CD8-positive, alpha-beta memory T cell (primary cell): ENCODE data around the gene PUSL1. TPM values are rescaled to one million over a fixed set of nuclear protein-coding genes. Genes with fewer than 3 reads are reported as not detected.

Source experiments
- CTCF ChIA-PET: fragments of 350-600 bp; sonication (Branson Sonifier 250); formaldehyde crosslinking; loops from one replicate; lab custom pipeline; 2021; ENCODE audit warnings: antibody characterized with exemption; lab: Charles Lee
- POLR2A ChIA-PET: fragments of 350-600 bp; sonication (Branson Sonifier 250); formaldehyde crosslinking; loops from one replicate; lab custom pipeline; 2021; ENCODE audit warnings: antibody characterized with exemption; lab: Charles Lee
- DNase-seq, 5 donors: peaks; one replicate each; pipeline versions ENCODE4 v3.0.0 to v3.0.0-alpha.2; 2020 to 2022; ENCODE audit warnings: mixed read lengths in 1 of 5
- H3K27ac ChIP-seq: one replicate; pipeline ENCODE4 v1.7.0; 2013; ENCODE audit warnings: low read depth, mild to moderate bottlenecking, low read length, moderate library complexity
- H3K27me3 ChIP-seq: 2 replicates; pipeline ENCODE4 v1.7.0; 2013; ENCODE audit warnings: low read length, mild to moderate bottlenecking; ENCODE audit not compliant: insufficient read depth, poor library complexity, severe bottlenecking
- H3K36me3 ChIP-seq: 2 replicates; pipeline ENCODE4 v1.7.0; 2013; ENCODE audit warnings: mild to moderate bottlenecking, low read length, moderate library complexity; ENCODE audit not compliant: insufficient read depth
- H3K4me1 ChIP-seq: 2 replicates; pipeline ENCODE4 v1.7.0; 2013; ENCODE audit warnings: mild to moderate bottlenecking, low read length, moderate library complexity; ENCODE audit not compliant: insufficient read depth
- H3K4me3 ChIP-seq: 2 replicates; pipeline ENCODE4 v1.7.0; 2013; ENCODE audit warnings: mild to moderate bottlenecking, low read length
- H3K9me3 ChIP-seq: 2 replicates; pipeline ENCODE4 v1.7.0; 2013; ENCODE audit warnings: mild to moderate bottlenecking, low read length
- H3K27ac Mint-ChIP-seq, 8 donors: one replicate each; pipeline ENCODE4 v1.8.0; 2020 to 2021; ENCODE audit warnings: mixed read lengths in 8 of 8, mild to moderate bottlenecking in 6 of 8, inconsistent platforms in 3 of 8, moderate library complexity in 3 of 8
- H3K27me3 Mint-ChIP-seq, 2 donors: one replicate each; pipeline ENCODE4 v1.8.0; 2020 to 2021; ENCODE audit warnings: mixed read lengths in 2 of 2, mild to moderate bottlenecking in 1 of 2, moderate library complexity in 1 of 2
- H3K36me3 Mint-ChIP-seq, 3 donors: one replicate each; pipeline ENCODE4 v1.8.0; 2020 to 2021; ENCODE audit warnings: mixed read lengths in 3 of 3, inconsistent platforms in 1 of 3, mild to moderate bottlenecking in 1 of 3
- H3K4me1 Mint-ChIP-seq, 3 donors: one replicate each; pipeline ENCODE4 v1.8.0; 2020 to 2021; ENCODE audit warnings: mixed read lengths in 3 of 3, inconsistent platforms in 1 of 3, mild to moderate bottlenecking in 1 of 3
- H3K4me3 Mint-ChIP-seq, 7 donors: one replicate each; pipeline ENCODE4 v1.8.0; 2020 to 2021; ENCODE audit warnings: mixed read lengths in 7 of 7, mild to moderate bottlenecking in 6 of 7, moderate library complexity in 4 of 7, inconsistent platforms in 2 of 7
- H3K9me3 Mint-ChIP-seq, 5 donors: one replicate each; pipeline ENCODE4 v1.8.0; 2020 to 2022; ENCODE audit warnings: mixed read lengths in 5 of 5, mild to moderate bottlenecking in 3 of 5, moderate library complexity in 2 of 5, inconsistent platforms in 1 of 5
- polyA plus RNA-seq: library from polyadenylated mRNA; unstranded; fragments of 300-500 nt; fragmentation: Illumina TruSeq; gene quantifications from one replicate; pipeline ENCODE4 v1.2.3, GENCODE V29; 2021
- total RNA-seq, 2 experiments: library from RNA; stranded (reverse); gene quantifications; one replicate each; pipeline ENCODE4 v1.2.3, GENCODE V29; 2021

The PUSL1 gene
- total and polyA plus RNA-seq, 3 experiments from 2014 or later = 22.0 to 34.3 (median 32.9) TPM

DNA sequence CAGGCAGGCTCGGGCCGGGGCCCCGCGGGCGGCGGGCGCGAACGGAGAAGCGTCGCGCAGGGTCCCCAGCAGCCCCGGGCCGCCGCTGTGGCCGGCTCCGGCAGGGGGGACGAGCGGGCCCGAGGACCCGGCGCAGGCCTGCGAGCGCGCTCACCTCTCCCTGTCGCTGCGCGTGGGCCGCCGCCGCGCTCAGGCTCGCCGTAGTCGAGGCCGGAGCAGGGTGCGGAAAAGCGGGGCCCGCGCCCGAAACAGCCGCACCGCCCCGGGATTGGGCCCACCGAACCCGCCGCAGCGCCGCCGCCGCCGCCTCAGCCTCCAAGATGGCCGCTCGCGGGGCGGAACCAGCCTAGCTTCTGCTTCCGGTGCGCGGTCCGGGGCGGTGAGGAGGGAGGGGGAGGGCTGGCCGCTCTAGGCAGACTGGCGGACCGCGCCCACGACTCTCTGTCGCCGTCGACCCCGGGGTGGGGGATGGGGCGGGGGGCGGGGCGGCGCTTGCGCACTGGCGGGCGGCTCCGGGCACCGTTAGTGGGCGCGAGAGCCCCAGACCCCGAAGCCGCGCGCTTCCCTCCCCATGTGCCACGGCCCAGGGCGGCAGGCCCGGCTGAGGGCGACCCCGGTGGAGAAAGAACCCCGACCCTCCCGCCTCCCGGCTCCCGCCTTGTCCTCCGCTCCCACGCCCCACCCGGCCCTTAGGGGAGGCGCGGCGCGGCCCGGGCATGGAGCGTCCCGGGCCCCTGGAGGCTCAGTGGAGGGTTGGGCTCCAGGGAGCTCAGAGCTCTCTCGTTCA is 34.7 kb upstream of the PUSL1 start, which contains the start of gene UBE2J2:
TSS of gene UBE2J2 (minus strand) at position 343 of the 787 bp plus-strand sequence. CDS start 5,862 bp downstream, outside the sequence.
- Mint-ChIP-seq H3K4me3 (peak within 1 kb of the TSS; percentile 85 to 92 (median 87)), H3K4me1 (peaks cover 28 to 46% (median 37%) of the 10 kb centered on the region in 3 donors), H3K9me3 (no peaks in the 10 kb centered on the region), H3K27ac (peak within 1 kb of the TSS; percentile 76 to 93 (median 88)), H3K27me3 (no peaks in the 10 kb centered on the region), H3K36me3 (peaks cover 0 to 30% (median 3%) of the 10 kb centered on the region in 3 donors)
- Histone ChIP-seq H3K4me3 (peak within 1 kb of the TSS; percentile 84), H3K27ac (peak within 1 kb of the TSS; percentile 72), H3K27me3 (no peaks in the 10 kb centered on the region), H3K4me1 (peaks cover 39% of the 10 kb centered on the region), H3K9me3 (no peaks in the 10 kb centered on the region), H3K36me3 (no peaks in the 10 kb centered on the region)
- peak; percentile 88 to 95 (median 90) for DNase-seq
- ChIA-PET CTCF (interaction anchor here (0.6 to 1.4 kb wide), 2 partner anchors 23 to 98 kb away, joined by 3 read pairs; no protein-coding TSS in a partner anchor), POLR2A (interaction anchor here (0.6 to 1.4 kb wide), 3 partner anchors 11 to 41 kb away, joined by 3 read pairs; no protein-coding TSS in a partner anchor)

DNA sequence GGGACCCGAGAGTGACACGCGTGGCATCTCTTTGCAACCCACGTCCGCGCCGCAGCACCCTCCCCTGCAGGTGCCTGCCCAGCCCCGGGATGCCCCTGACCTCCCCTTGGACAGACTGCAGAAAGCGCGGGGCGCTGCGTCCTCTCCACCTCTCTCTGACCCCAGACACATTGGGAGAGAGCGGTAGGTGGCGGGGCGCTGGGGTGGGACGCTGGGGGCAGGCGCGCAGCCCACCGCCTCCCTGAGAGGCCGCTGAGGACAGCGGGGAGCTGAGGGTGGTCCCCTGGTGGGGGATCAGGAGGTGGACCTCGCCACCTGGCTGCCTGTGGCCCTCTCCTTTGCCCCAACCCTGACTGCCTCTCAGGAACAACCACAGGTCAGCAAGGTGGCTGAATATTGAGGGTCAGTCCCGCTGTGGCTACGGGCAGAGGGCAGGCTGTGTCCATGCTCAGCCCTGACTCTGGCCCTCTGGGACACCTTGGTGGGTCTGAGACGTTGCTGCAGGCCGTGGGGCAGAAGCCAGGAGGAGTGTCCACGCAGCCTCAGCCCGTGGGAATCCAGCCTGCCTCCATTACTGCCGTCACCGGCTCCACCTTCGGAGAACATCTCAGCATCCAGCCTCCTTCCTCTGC is 34.0 kb upstream of the PUSL1 start:
- H3K4me1 Mint-ChIP-seq = peaks cover 28 to 43% (median 37%) of the 10 kb centered on the region in 3 donors
- ChIA-PET POLR2A (interaction anchor here (1.4 kb wide), 1 partner anchor 31 kb away, joined by 3 read pairs; no protein-coding TSS in a partner anchor), CTCF (interaction anchor here (0.6 to 1.4 kb wide), 2 partner anchors 24 to 97 kb away, joined by 3 read pairs; no protein-coding TSS in a partner anchor)
- Histone ChIP-seq H3K27me3 (no peaks in the 10 kb centered on the region), H3K4me3 (peak overlapping the region; percentile 59), H3K27ac (peak overlapping the region; percentile 47), H3K9me3 (no peaks in the 10 kb centered on the region), H3K4me1 (peaks cover 39% of the 10 kb centered on the region), H3K36me3 (no peaks in the 10 kb centered on the region)
- H3K4me3 Mint-ChIP-seq = peak overlapping the region; percentile 53 to 87 (median 71)
- H3K27ac Mint-ChIP-seq = peak overlapping the region in 4 of 8 donors; percentile 15 to 68 (median 33)
- peaks cover 0 to 28% (median 3%) of the 10 kb centered on the region in 3 donors for H3K36me3 Mint-ChIP-seq
- DNase-seq = no peak
- H3K27me3 Mint-ChIP-seq = no peaks in the 10 kb centered on the region
- no peaks in the 10 kb centered on the region for H3K9me3 Mint-ChIP-seq

DNA sequence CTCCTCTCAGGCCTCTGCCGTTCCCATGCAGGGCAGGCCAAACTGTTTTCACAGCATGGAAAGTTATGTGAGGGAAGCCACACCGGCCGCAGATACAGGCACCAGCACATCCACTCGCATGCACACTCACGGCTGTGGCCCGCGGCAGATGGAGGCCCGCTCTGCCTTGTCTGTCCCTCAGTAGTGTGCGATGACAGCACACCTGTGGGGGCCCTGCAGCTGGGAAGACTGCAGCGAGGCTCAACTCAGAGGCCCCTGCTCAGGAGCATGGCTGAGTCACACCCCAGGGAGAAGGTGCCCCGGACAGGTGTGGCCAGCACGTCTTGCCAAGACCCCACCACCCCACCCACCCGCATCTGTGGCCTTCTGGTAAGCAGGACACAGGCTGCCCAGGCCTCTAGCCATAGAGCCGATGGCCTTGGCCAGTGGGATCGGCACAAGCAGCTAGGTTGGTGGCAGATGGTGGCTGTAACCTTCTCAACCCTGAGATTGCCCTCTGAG is 33.4 kb upstream of the PUSL1 start:
- Histone ChIP-seq H3K9me3 (no peaks in the 10 kb centered on the region), H3K27ac (no peak overlapping the region), H3K27me3 (no peaks in the 10 kb centered on the region), H3K4me1 (peaks cover 35% of the 10 kb centered on the region), H3K4me3 (no peak overlapping the region), H3K36me3 (no peaks in the 10 kb centered on the region)
- Mint-ChIP-seq H3K4me1 (peaks cover 24 to 38% (median 31%) of the 10 kb centered on the region in 3 donors), H3K9me3 (no peaks in the 10 kb centered on the region), H3K36me3 (peaks cover 0 to 25% (median 3%) of the 10 kb centered on the region in 3 donors), H3K27ac (peak overlapping the region in 3 of 8 donors; percentile 23 to 68 (median 43)), H3K27me3 (no peaks in the 10 kb centered on the region), H3K4me3 (peak overlapping the region; percentile 53 to 87 (median 64))
- no peak for DNase-seq
- ChIA-PET POLR2A (no interaction called here), CTCF (interaction anchor here (0.6 kb wide), 1 partner anchor 17 kb away, joined by 3 read pairs; no protein-coding TSS in a partner anchor)

DNA sequence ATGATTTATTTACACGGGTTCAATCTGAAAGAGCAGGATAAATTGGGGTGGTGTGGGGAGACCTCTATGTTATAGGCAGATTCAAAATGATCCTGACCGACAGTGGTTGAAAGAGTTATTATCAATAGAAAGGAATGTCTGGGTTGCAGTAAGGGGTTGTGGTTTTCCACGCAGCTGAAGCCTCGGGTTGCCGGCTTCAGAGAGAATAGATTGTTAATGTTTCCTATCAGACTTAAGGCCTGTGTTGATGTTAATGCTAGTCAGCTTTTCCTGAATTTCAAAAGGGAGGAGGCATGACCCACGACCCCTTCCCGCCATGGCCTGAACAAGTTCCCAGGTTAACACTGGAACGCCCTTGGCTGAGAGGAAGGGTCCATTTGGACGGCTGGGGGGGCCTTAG is 32.6 kb upstream of the PUSL1 start:
- ChIA-PET POLR2A (no interaction called here), CTCF (interaction anchor here (0.6 kb wide), 1 partner anchor 16 kb away, joined by 3 read pairs; no protein-coding TSS in a partner anchor)
- no peak overlapping the region for H3K27ac ChIP-seq
- no peaks in the 10 kb centered on the region for H3K36me3 ChIP-seq
- no peaks in the 10 kb centered on the region for H3K27me3 ChIP-seq
- H3K36me3 Mint-ChIP-seq = peaks cover 0 to 16% (median 0%) of the 10 kb centered on the region in 3 donors
- H3K9me3 Mint-ChIP-seq = no peaks in the 10 kb centered on the region
- no peak for DNase-seq
- peaks cover 26% of the 10 kb centered on the region for H3K4me1 ChIP-seq
- peak overlapping the region; percentile 30 to 64 (median 42) for H3K4me3 Mint-ChIP-seq
- H3K27ac Mint-ChIP-seq = peak overlapping the region in 3 of 8 donors; percentile 45 to 86 (median 57)
- H3K27me3 Mint-ChIP-seq = no peaks in the 10 kb centered on the region
- peaks cover 15 to 29% (median 23%) of the 10 kb centered on the region in 3 donors for H3K4me1 Mint-ChIP-seq
- no peaks in the 10 kb centered on the region for H3K9me3 ChIP-seq
- no peak overlapping the region for H3K4me3 ChIP-seq

DNA sequence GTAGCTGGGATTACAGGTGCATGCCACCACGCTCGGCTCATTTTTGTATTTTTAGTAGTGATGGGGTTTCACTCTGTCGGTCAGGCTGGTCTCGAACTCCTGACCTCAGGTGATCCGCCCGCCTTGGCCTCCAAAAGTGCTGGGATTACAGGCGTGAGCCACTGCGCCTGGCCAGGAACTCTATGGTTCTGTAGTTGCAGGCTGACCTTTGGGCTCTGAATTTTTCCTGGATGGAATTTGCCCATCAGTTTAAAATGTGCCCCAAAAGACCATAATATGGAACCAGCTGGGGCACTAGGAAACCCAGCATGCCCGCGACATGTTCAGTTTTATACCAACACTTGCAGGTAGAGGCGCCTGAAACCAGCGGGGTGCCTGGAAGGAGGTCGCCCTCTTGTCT is 29.8 kb upstream of the PUSL1 start:
- no peak for DNase-seq
- ChIA-PET POLR2A (interaction anchor here (0.7 kb wide), 1 partner anchor 31 kb away, joined by 4 read pairs; no protein-coding TSS in a partner anchor), CTCF (no interaction called here)
- no peaks in the 10 kb centered on the region for H3K36me3 Mint-ChIP-seq
- H3K9me3 Mint-ChIP-seq = no peaks in the 10 kb centered on the region
- H3K4me1 Mint-ChIP-seq = peaks cover 0 to 5% (median 0%) of the 10 kb centered on the region in 3 donors
- no peaks in the 10 kb centered on the region for H3K27me3 Mint-ChIP-seq
- H3K27me3 ChIP-seq = no peaks in the 10 kb centered on the region
- H3K9me3 ChIP-seq = no peaks in the 10 kb centered on the region
- peak overlapping the region in 1 of 7 donors; percentile 60 for H3K4me3 Mint-ChIP-seq
- peak overlapping the region in 1 of 8 donors; percentile 26 for H3K27ac Mint-ChIP-seq
- no peaks in the 10 kb centered on the region for H3K36me3 ChIP-seq
- H3K4me3 ChIP-seq = no peak overlapping the region
- H3K27ac ChIP-seq = no peak overlapping the region
- peaks cover 7% of the 10 kb centered on the region for H3K4me1 ChIP-seq

DNA sequence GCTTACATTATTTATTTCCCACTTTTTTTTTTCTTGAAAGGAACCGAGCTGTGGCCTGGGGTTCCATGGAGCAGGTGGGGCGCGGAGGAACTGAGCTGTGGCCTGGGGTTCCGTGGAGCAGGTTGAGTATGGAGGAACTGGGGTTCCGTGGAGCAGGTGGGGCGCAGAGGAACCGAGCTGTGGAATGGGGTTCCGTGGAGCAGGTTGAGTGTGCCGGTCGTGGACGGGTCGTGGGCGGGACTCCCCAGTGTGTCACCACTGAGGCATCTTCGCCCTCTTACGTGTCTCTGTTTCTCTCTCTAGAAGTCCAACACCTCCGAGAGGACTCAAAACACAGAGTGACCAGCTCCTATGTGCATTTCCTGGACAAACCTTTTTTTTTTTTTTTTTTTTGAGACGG is 29.4 kb upstream of the PUSL1 start:
- Histone ChIP-seq H3K27me3 (no peaks in the 10 kb centered on the region), H3K4me3 (no peak overlapping the region), H3K27ac (no peak overlapping the region), H3K36me3 (no peaks in the 10 kb centered on the region), H3K9me3 (no peaks in the 10 kb centered on the region), H3K4me1 (peaks cover 7% of the 10 kb centered on the region)
- no peaks in the 10 kb centered on the region for H3K27me3 Mint-ChIP-seq
- H3K36me3 Mint-ChIP-seq = no peaks in the 10 kb centered on the region
- no peaks in the 10 kb centered on the region for H3K9me3 Mint-ChIP-seq
- no peak overlapping the region for H3K4me3 Mint-ChIP-seq
- CTCF ChIA-PET = no interaction called here
- peaks cover 0 to 5% (median 0%) of the 10 kb centered on the region in 3 donors for H3K4me1 Mint-ChIP-seq
- H3K27ac Mint-ChIP-seq = no peak overlapping the region
- POLR2A ChIA-PET = interaction anchor here (0.7 kb wide), 1 partner anchor 30 kb away, joined by 4 read pairs; no protein-coding TSS in a partner anchor
- no peak for DNase-seq

DNA sequence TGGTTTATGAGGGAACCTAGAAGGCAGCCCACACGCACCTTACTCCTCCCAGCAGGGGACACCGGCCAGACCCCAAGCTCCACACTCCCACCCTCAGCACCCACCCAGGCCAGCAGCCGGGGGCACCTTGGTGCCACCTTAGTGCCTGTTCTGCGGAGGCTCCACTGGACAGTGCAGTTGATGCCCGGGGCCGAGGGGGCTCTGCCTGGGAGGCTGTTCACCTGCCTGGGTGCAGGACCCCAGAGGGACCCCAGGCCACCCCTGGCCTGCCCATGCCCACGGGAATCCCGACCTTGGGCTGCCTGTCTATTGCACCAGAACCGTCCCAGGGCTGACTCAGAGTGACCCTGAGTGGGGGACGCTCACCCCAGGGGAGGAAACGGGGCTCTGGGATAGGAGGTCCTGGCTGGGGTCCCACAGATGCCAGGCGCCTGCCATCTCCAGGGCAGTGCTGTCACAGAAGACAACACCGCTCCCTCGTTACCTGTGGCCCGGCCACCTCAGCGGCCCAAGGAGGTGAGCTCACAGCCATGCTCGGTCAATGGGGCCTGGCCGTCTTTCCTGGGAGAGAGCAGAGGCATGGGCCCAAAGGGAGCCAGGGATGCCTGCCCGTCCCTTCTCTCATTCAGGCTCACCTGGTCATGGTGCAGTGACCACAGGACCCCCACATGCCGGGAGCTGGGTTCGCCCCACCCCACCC is 27.5 kb upstream of the PUSL1 start:
- Histone ChIP-seq H3K27me3 (no peaks in the 10 kb centered on the region), H3K4me1 (no peaks in the 10 kb centered on the region), H3K9me3 (no peaks in the 10 kb centered on the region), H3K4me3 (no peak overlapping the region), H3K27ac (no peak overlapping the region), H3K36me3 (no peaks in the 10 kb centered on the region)
- no peaks in the 10 kb centered on the region for H3K27me3 Mint-ChIP-seq
- no peaks in the 10 kb centered on the region for H3K36me3 Mint-ChIP-seq
- POLR2A ChIA-PET = no interaction called here
- CTCF ChIA-PET = no interaction called here
- H3K4me3 Mint-ChIP-seq = no peak overlapping the region
- H3K9me3 Mint-ChIP-seq = no peaks in the 10 kb centered on the region
- no peaks in the 10 kb centered on the region for H3K4me1 Mint-ChIP-seq
- DNase-seq = no peak
- H3K27ac Mint-ChIP-seq = peak overlapping the region in 1 of 8 donors; percentile 52
